HCT116 (cell line): Measurements from ENCODE around the gene MNDA. TPM values are rescaled to one million over a fixed set of nuclear protein-coding genes. Genes with fewer than 3 reads are reported as not detected.

Experiments
- ATAC-seq: fragments of 200-7000 bp; cut with Tn5 transposase; 2 replicates; pipeline ENCODE4 v1.9.1; 2020; ENCODE audit warnings: mild to moderate bottlenecking, moderate library complexity
- BruUV-seq: library from RNA; stranded (reverse); fragments of 400-500 nt; replicated peaks from 2 replicates; lab custom pipeline; 2021; lab: Mats Ljungman, UMichigan
- CTCF ChIA-PET: fragments of 300-600 bp; sonication (Branson Sonifier 250); formaldehyde crosslinking; loops from one replicate; lab custom pipeline; 2021; ENCODE audit warnings: antibody characterized with exemption; lab: Charles Lee
- POLR2A ChIA-PET: fragments of 300-600, 350-600 bp; sonication (Branson Sonifier 250); formaldehyde crosslinking; loops from one replicate; lab custom pipeline; 2021; ENCODE audit warnings: antibody characterized with exemption; lab: Charles Lee
- RAD21 ChIA-PET, 2 experiments: fragments of 300-600 bp; sonication (Branson Sonifier 250); formaldehyde crosslinking; loops; one replicate each; lab custom pipeline; 2023; ENCODE audit warnings: low total read pairs in 2 of 2; ENCODE audit not compliant: uncharacterized antibody in 2 of 2, unreplicated experiment in 2 of 2, low non-redundant PET in 1 of 2; lab: Charles Lee
- DNase-seq: peaks from one replicate; pipeline ENCODE4 v3.0.0-alpha.2; 2010; ENCODE audit warnings: low read depth, low spot score
- H2AFZ ChIP-seq: fragments of 200-600 bp; shearing (Covaris generic), sonication (generic); 2 replicates; pipeline ENCODE4 v1.6.1; 2017; ENCODE audit warnings: low read depth, mixed run types, mixed read lengths, antibody characterized with exemption, low read length; ENCODE audit not compliant: poor library complexity, severe bottlenecking
- H3K27ac ChIP-seq: 2 replicates; pipeline ENCODE4 v1.5.1; 2012; ENCODE audit warnings: low read depth, low read length
- H3K27me3 ChIP-seq: fragments of 200-600 bp; sonication (generic); 2 replicates; pipeline ENCODE4 v1.6.1; 2016; ENCODE audit warnings: mixed run types, low read length, mixed read lengths; ENCODE audit not compliant: insufficient read depth
- H3K36me3 ChIP-seq, 2 experiments: fragments of 200-500 bp in 1 of 2; fragments of 200-600 bp in 1 of 2; sonication (Bioruptor generic) in 1 of 2; sonication (generic) in 1 of 2; 2 replicates each; pipeline versions ENCODE4 v1.5.1 to v1.6.1; 2014 to 2016; ENCODE audit warnings: low read length in 2 of 2, inconsistent platforms in 1 of 2, mixed read lengths in 1 of 2, mixed run types in 1 of 2; ENCODE audit not compliant: insufficient read depth in 2 of 2, control insufficient read depth in 1 of 2
- H3K4me1 ChIP-seq, 2 experiments: fragments of 200-600 bp in 1 of 2; sonication (generic) in 1 of 2; 2 replicates each; pipeline versions ENCODE4 v1.5.1 to v1.6.1; 2012 to 2017; ENCODE audit warnings: low read length in 2 of 2, inconsistent platforms in 1 of 2, mild to moderate bottlenecking in 1 of 2, mixed read lengths in 1 of 2, mixed run types in 1 of 2, moderate library complexity in 1 of 2; ENCODE audit not compliant: insufficient read depth in 2 of 2, control insufficient read depth in 1 of 2
- H3K4me2 ChIP-seq: fragments of 200-600 bp; sonication (generic); 2 replicates; pipeline ENCODE4 v1.6.1; 2017; ENCODE audit warnings: mixed run types, low read length, mixed read lengths
- H3K4me3 ChIP-seq, 2 experiments: fragments of 200-600 bp in 1 of 2; sonication (generic) in 1 of 2; replicated peaks in 1 of 2; 2 replicates each; pipeline ENCODE4 v1.5.1; 2011 to 2016; ENCODE audit warnings: low read length in 2 of 2, control low read depth in 1 of 2, low read depth in 1 of 2, mild to moderate bottlenecking in 1 of 2, mixed read lengths in 1 of 2, mixed run types in 1 of 2
- H3K79me2 ChIP-seq: fragments of 200-600 bp; sonication (generic); 2 replicates; pipeline ENCODE4 v1.6.1; 2017; ENCODE audit warnings: mild to moderate bottlenecking, mixed run types, low read length, moderate library complexity, mixed read lengths; ENCODE audit not compliant: insufficient read depth
- H3K9ac ChIP-seq: fragments of 200-600 bp; sonication (generic); 2 replicates; pipeline ENCODE4 v1.6.1; 2016; ENCODE audit warnings: low read length, mixed read lengths
- H3K9me2 ChIP-seq: fragments of 200-600 bp; sonication (generic), shearing (Covaris generic); 2 replicates; pipeline ENCODE4 v1.6.1; 2017; ENCODE audit warnings: mixed run types, mild to moderate bottlenecking, moderate library complexity; ENCODE audit not compliant: insufficient read depth
- H3K9me3 ChIP-seq, 2 experiments: fragments of 200-500 bp in 1 of 2; fragments of 200-600 bp in 1 of 2; sonication (Bioruptor generic) in 1 of 2; sonication (generic) in 1 of 2; 2 replicates each; pipeline ENCODE4 v1.6.1; 2014 to 2017; ENCODE audit warnings: low read length in 2 of 2, mixed read lengths in 2 of 2, inconsistent platforms in 1 of 2, low read depth in 1 of 2, mild to moderate bottlenecking in 1 of 2, mixed run types in 1 of 2, moderate library complexity in 1 of 2; ENCODE audit not compliant: control insufficient read depth in 1 of 2, insufficient read depth in 1 of 2
- H4K20me1 ChIP-seq: fragments of 200-600 bp; sonication (generic), shearing (Covaris generic); 2 replicates; pipeline ENCODE4 v1.6.1; 2017; ENCODE audit warnings: mixed run types, mild to moderate bottlenecking, moderate library complexity; ENCODE audit not compliant: insufficient read depth
- CEBPB ChIP-seq: IDR thresholded peaks from 2 replicates; pipeline ENCODE4 v1.6.1; 2012; ENCODE audit warnings: low read depth
- CTCF ChIP-seq, 3 experiments: fragments of 200-600 bp in 1 of 3; sonication (generic) in 1 of 3; IDR thresholded peaks in 2 of 3; conservative IDR thresholded peaks in 1 of 3; 2 replicates each; pipeline ENCODE4 v1.5.1; 2012 to 2017; ENCODE audit warnings: low read depth in 2 of 3, low read length in 2 of 3, antibody characterized with exemption in 1 of 3, borderline replicate concordance in 1 of 3, control low read depth in 1 of 3, mild to moderate bottlenecking in 1 of 3, mixed read lengths in 1 of 3, mixed run types in 1 of 3, moderate library complexity in 1 of 3; ENCODE audit not compliant: insufficient read depth in 1 of 3
- EGR1 ChIP-seq: IDR thresholded peaks from 2 replicates; pipeline ENCODE4 v1.6.1; 2012; ENCODE audit warnings: low read depth
- ELF1 ChIP-seq: IDR thresholded peaks from 2 replicates; pipeline ENCODE4 v1.6.1; 2012; ENCODE audit warnings: low read depth, borderline replicate concordance
- EZH2phosphoT487 ChIP-seq: fragments of 200-600 bp; IDR thresholded peaks from 2 replicates; pipeline ENCODE4 v1.6.1; 2018; ENCODE audit warnings: antibody characterized with exemption, borderline replicate concordance
- FOSL1 ChIP-seq: IDR thresholded peaks from 2 replicates; pipeline ENCODE4 v1.6.1; 2012; ENCODE audit warnings: low read depth
- RAD21 ChIP-seq: IDR thresholded peaks from 2 replicates; pipeline ENCODE4 v1.6.1; 2012; ENCODE audit warnings: low read depth, mild to moderate bottlenecking
- REST ChIP-seq: IDR thresholded peaks from 2 replicates; pipeline ENCODE4 v1.6.1; 2012; ENCODE audit warnings: low read depth
- SP1 ChIP-seq: IDR thresholded peaks from 2 replicates; pipeline ENCODE4 v1.6.1; 2012; ENCODE audit warnings: low read depth
- SRF ChIP-seq: IDR thresholded peaks from 2 replicates; pipeline ENCODE4 v1.6.1; 2012; ENCODE audit warnings: low read depth
- ZFX ChIP-seq: fragments of 450-650 bp; IDR thresholded peaks from 2 replicates; pipeline ENCODE4 v1.6.1; 2017
- intact Hi-C: fragments of 100-400 bp; cut with micrococcal nuclease; formaldehyde crosslinking; loops from 2 replicates; pipeline ENCODE4 v1.10.0; 2022
- total RNA-seq: library from RNA; stranded (reverse); gene quantifications from one replicate; pipeline ENCODE4 v1.2.1, GENCODE V29; 2021; ENCODE audit not compliant: unreplicated experiment
- TF ChIP-seq, protein P1 (sequence below): IDR thresholded peaks from 2 replicates; pipeline ENCODE4 v1.6.1; 2011; ENCODE audit warnings: mild to moderate bottlenecking, low read length, moderate library complexity; ENCODE audit not compliant: insufficient replicate concordance; ENCODE audit errors: extremely low read depth
- TF ChIP-seq, protein P2 (sequence below): IDR thresholded peaks from 2 replicates; pipeline ENCODE4 v1.6.1; 2012

The MNDA gene
- total RNA-seq, 1 experiment from 2014 or later: not detected

- TF ChIP-seq CTCF (IDR thresholded peaks at IDR 0.05 in 2 of 3, conservative IDR thresholded peaks at IDR 0.05 in 1 of 3; ENCODE audit: borderline replicate concordance in 1 of 3, insufficient read depth in 1 of 3, low read depth in 2 of 3, low read length in 2 of 3): no peak
- no peak for TF ChIP-seq ELF1
- TF ChIP-seq FOSL1: no peak
Measured at GRCh38 chr1:158836038-158836437, 4.9 kb downstream of the MNDA start (continued).

DNA sequence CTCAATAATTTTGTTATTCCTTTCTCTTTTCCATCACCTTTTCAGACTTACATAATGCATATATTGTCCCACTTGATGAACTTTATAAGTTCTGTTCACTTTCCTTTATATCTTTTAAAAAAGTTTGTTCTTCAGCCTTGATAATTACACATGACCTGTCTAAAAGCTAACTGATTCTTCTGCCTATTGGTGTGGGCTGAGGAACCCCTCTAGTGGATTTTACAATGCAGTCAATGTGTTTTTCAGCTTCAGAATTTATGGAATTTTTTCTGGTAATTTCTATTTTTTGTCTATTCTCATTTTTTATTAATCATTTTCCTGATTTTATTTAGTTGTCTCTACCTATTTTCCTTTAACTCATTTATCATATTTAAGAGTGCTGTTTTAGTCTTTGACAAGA is 7.5 kb downstream of the MNDA start:
- ChIA-PET POLR2A (no interaction called here), RAD21 (no interaction called here), CTCF (no interaction called here)
- ATAC-seq: no peak
- intact Hi-C loops: no loop called here
- TF ChIP-seq SRF (no peak), EZH2phosphoT487 (no peak), CEBPB (no peak), EGR1 (no peak), ZFX (no peak), REST (no peak), SP1 (no peak), CTCF (IDR thresholded peaks at IDR 0.05 in 2 of 3, conservative IDR thresholded peaks at IDR 0.05 in 1 of 3; ENCODE audit: borderline replicate concordance in 1 of 3, insufficient read depth in 1 of 3, low read depth in 2 of 3, low read length in 2 of 3) (no peak), RAD21 (no peak), FOSL1 (no peak)
- TF ChIP-seq, protein P1, sequence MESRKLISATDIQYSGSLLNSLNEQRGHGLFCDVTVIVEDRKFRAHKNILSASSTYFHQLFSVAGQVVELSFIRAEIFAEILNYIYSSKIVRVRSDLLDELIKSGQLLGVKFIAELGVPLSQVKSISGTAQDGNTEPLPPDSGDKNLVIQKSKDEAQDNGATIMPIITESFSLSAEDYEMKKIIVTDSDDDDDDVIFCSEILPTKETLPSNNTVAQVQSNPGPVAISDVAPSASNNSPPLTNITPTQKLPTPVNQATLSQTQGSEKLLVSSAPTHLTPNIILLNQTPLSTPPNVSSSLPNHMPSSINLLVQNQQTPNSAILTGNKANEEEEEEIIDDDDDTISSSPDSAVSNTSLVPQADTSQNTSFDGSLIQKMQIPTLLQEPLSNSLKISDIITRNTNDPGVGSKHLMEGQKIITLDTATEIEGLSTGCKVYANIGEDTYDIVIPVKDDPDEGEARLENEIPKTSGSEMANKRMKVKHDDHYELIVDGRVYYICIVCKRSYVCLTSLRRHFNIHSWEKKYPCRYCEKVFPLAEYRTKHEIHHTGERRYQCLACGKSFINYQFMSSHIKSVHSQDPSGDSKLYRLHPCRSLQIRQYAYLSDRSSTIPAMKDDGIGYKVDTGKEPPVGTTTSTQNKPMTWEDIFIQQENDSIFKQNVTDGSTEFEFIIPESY: no peak
- TF ChIP-seq, protein P2, sequence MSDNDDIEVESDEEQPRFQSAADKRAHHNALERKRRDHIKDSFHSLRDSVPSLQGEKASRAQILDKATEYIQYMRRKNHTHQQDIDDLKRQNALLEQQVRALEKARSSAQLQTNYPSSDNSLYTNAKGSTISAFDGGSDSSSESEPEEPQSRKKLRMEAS: no peak
- no peaks in the 10 kb centered on the region for H3K9me2 ChIP-seq
- no TSS peak for BruUV-seq
- H3K4me3 ChIP-seq: no peak overlapping the region
- H4K20me1 ChIP-seq: no peaks in the 10 kb centered on the region
- no peak overlapping the region for H3K9ac ChIP-seq
- H3K9me3 ChIP-seq: peaks cover 0 to 13% of the 10 kb centered on the region in 2 experiments; a peak in 1 of 4 replicates
- no peaks in the 10 kb centered on the region for H3K27me3 ChIP-seq
- no peaks in the 10 kb centered on the region for H3K4me1 ChIP-seq
- H3K36me3 ChIP-seq: no peaks in the 10 kb centered on the region
- no peak for DNase-seq
- H2AFZ ChIP-seq: no peak overlapping the region
- H3K4me2 ChIP-seq: no peak overlapping the region
- H3K27ac ChIP-seq: no peak overlapping the region
- no peaks in the 10 kb centered on the region for H3K79me2 ChIP-seq
